Endothelial cell of umbilical vein (primary cell): ENCODE data around the gene ZC2HC1B. TPM values are rescaled to one million over a fixed set of nuclear protein-coding genes. Genes with fewer than 3 reads are reported as not detected.
"Not testable (repeated sequence)": the region's sequence is repeated elsewhere in the genome, so short reads cannot be mapped to it uniquely, and the experiment has no call there.

Experiments used
- BruUV-seq: library from RNA; stranded (reverse); fragments of 400-500 nt; replicated peaks from 2 replicates; lab custom pipeline; 2021; lab: Mats Ljungman, UMichigan
- CTCF ChIA-PET: fragments of 300-600, 350-600 bp; sonication (Branson Sonifier 250); formaldehyde crosslinking; loops from one replicate; lab custom pipeline; 2021; ENCODE audit warnings: antibody characterized with exemption, inconsistent platforms; lab: Charles Lee
- POLR2A ChIA-PET: fragments of 300-600, 350-600 bp; sonication (Branson Sonifier 250); formaldehyde crosslinking; loops from one replicate; lab custom pipeline; 2021; ENCODE audit warnings: antibody characterized with exemption, inconsistent platforms; lab: Charles Lee
- DNase-seq: peaks from one replicate; pipeline ENCODE4 v3.0.0-alpha.2; 2011; ENCODE audit warnings: low read depth, low spot score
- FAIRE-seq: peaks from 2 replicates; lab custom pipeline; 2011; peaks lifted over from hg19 to GRCh38; lab: Jason Lieb, UNC
- H2AFZ ChIP-seq: 2 replicates; pipeline ENCODE4 v1.6.0; 2012; ENCODE audit warnings: low read depth, low read length, control low read depth, inconsistent platforms
- H3K27ac ChIP-seq: 2 replicates; pipeline ENCODE4 v1.5.1; 2011; ENCODE audit warnings: low read depth, mild to moderate bottlenecking, control low read depth, low read length, moderate library complexity; ENCODE audit not compliant: insufficient read depth
- H3K27me3 ChIP-seq, 2 experiments: 2 replicates each; pipeline versions ENCODE4 v1.6.0 to v1.6.1; 2011; ENCODE audit warnings: low read length in 2 of 2, mixed read lengths in 1 of 2; ENCODE audit not compliant: control insufficient read depth in 2 of 2, insufficient read depth in 2 of 2
- H3K36me3 ChIP-seq, 2 experiments: 2 replicates in 1 of 2; 3 replicates in 1 of 2; pipeline ENCODE4 v1.5.1; 2011; ENCODE audit warnings: low read length in 2 of 2, mild to moderate bottlenecking in 1 of 2, moderate library complexity in 1 of 2; ENCODE audit not compliant: control insufficient read depth in 2 of 2, insufficient read depth in 2 of 2; ENCODE audit errors: extremely low read depth in 1 of 2
- H3K4me1 ChIP-seq: 3 replicates; pipeline ENCODE4 v1.5.1; 2011; ENCODE audit warnings: mild to moderate bottlenecking, low read length; ENCODE audit not compliant: control insufficient read depth, insufficient read depth; ENCODE audit errors: extremely low read depth
- H3K4me2 ChIP-seq: 2 replicates; pipeline ENCODE4 v1.6.1; 2011; ENCODE audit warnings: low read length, control low read depth, mixed read lengths; ENCODE audit not compliant: insufficient read depth
- H3K4me3 ChIP-seq, 3 experiments: fragments of 200-600 bp in 1 of 3; sonication (generic), shearing (Covaris generic) in 1 of 3; replicated peaks in 1 of 3; 2 replicates each; pipeline ENCODE4 v1.5.1; 2011 to 2016; ENCODE audit warnings: control low read depth in 3 of 3, low read length in 3 of 3, mild to moderate bottlenecking in 2 of 3, inconsistent platforms in 1 of 3, low read depth in 1 of 3, moderate library complexity in 1 of 3; ENCODE audit not compliant: insufficient read depth in 1 of 3
- H3K79me2 ChIP-seq: 2 replicates; pipeline ENCODE4 v1.6.0; 2012; ENCODE audit warnings: low read length, inconsistent platforms; ENCODE audit not compliant: control insufficient read depth, insufficient read depth
- H3K9ac ChIP-seq: replicated peaks from 2 replicates; pipeline ENCODE3; 2011; ENCODE audit warnings: low read length, control low read depth; ENCODE audit not compliant: insufficient read depth; ENCODE audit errors: extremely low read depth
- H3K9me1 ChIP-seq: replicated peaks from 3 replicates; pipeline ENCODE4 v1.6.0; 2011; ENCODE audit warnings: mild to moderate bottlenecking, low read length; ENCODE audit not compliant: control insufficient read depth, insufficient read depth; ENCODE audit errors: extremely low read depth
- H3K9me3 ChIP-seq: replicated peaks from 2 replicates; pipeline ENCODE4 v1.5.1; 2012; ENCODE audit warnings: low read length, inconsistent platforms; ENCODE audit not compliant: control insufficient read depth, insufficient read depth
- H4K20me1 ChIP-seq: replicated peaks from 2 replicates; pipeline ENCODE3; 2011; ENCODE audit warnings: mild to moderate bottlenecking, low read length; ENCODE audit not compliant: control insufficient read depth, insufficient read depth; ENCODE audit errors: extremely low read depth
- CTCF ChIP-seq, 2 donors: IDR thresholded peaks; 1 replicate in 1 of 2; 2 replicates in 1 of 2; pipeline ENCODE4 v1.5.1; 2011; ENCODE audit warnings: low read length in 2 of 2, mild to moderate bottlenecking in 2 of 2, moderate library complexity in 2 of 2, control low read depth in 1 of 2, inconsistent platforms in 1 of 2, low read depth in 1 of 2; ENCODE audit not compliant: insufficient read depth in 1 of 2; ENCODE audit errors: extremely low read depth in 1 of 2
- EZH2 ChIP-seq: IDR thresholded peaks from 2 replicates; pipeline ENCODE4 v1.6.1; 2012; ENCODE audit warnings: borderline replicate concordance, low read depth, mild to moderate bottlenecking, moderate library complexity, low read length, inconsistent platforms; ENCODE audit not compliant: severe bottlenecking
- FOS ChIP-seq: IDR thresholded peaks from 2 replicates; pipeline ENCODE4 v1.6.1; 2011; ENCODE audit warnings: mild to moderate bottlenecking, low read length, moderate library complexity, borderline replicate concordance; ENCODE audit not compliant: insufficient read depth
- GATA2 ChIP-seq: IDR thresholded peaks from 2 replicates; pipeline ENCODE4 v1.7.0; 2011; ENCODE audit warnings: low read depth, mild to moderate bottlenecking, moderate library complexity, mixed read lengths, low read length; ENCODE audit not compliant: insufficient read length, insufficient read depth
- JUN ChIP-seq: IDR thresholded peaks from 2 replicates; pipeline ENCODE4 v1.6.1; 2011; ENCODE audit warnings: borderline replicate concordance, low read depth; ENCODE audit not compliant: insufficient read length, insufficient read depth
- MAX ChIP-seq: IDR thresholded peaks from 2 replicates; pipeline ENCODE4 v1.6.1; 2011; ENCODE audit not compliant: insufficient read depth, insufficient read length
- MYC ChIP-seq: IDR thresholded peaks from one replicate; pipeline ENCODE4 v1.6.1; 2011; ENCODE audit warnings: mild to moderate bottlenecking, low read depth, low read length
- POLR2A ChIP-seq: IDR thresholded peaks from 2 replicates; pipeline ENCODE4 v1.6.1; 2012; ENCODE audit warnings: low read depth, mild to moderate bottlenecking, control low read depth, low read length
- POLR2AphosphoS5 ChIP-seq: IDR thresholded peaks from 2 replicates; pipeline ENCODE4 v1.6.1; 2012; ENCODE audit warnings: low read depth, mild to moderate bottlenecking, control low read depth, low read length, moderate library complexity; ENCODE audit not compliant: insufficient read depth
- dilution Hi-C: fragments of 300-500 bp; cut with MboI; formaldehyde crosslinking; loops from one replicate; pipeline ENCODE4 v1.15.0; 2019; ENCODE audit warnings: low sequenced_read_pairs; ENCODE audit not compliant: extremely low pct_ligation_motif_present
- intact Hi-C: fragments of 100-400 bp; cut with micrococcal nuclease; formaldehyde crosslinking; loops from one replicate; pipeline ENCODE4 v1.10.0; 2022
- polyA plus RNA-seq, 4 experiments: library from polyadenylated mRNA; depleted of rRNA in 3 of 4; stranded (reverse) in 3 of 4; unstranded in 1 of 4; fragments of >200 nt; gene quantifications; 2 replicates each; pipeline versions ENCODE4 v1.2.1 to v1.2.3, GENCODE V29; 2011 to 2012; ENCODE audit warnings: missing spikeins in 1 of 4
- total RNA-seq: library from RNA; stranded (reverse); gene quantifications from 2 replicates; pipeline ENCODE4 v1.2.3, GENCODE V29; 2021

ZC2HC1B gene
- total and polyA plus RNA-seq, 2 donors (not counting 3 experiments of a cell fraction or from before 2014, with no cell fraction given): not detected

GRCh38 chr6:143856762-143857161 is 7.5 kb upstream of the ZC2HC1B start:
- H3K27ac ChIP-seq, CTCF ChIA-PET, H3K9ac ChIP-seq, H3K4me1 ChIP-seq, dilution Hi-C loops, FAIRE-seq, H3K4me2 ChIP-seq, BruUV-seq, H3K9me1 ChIP-seq, POLR2A ChIA-PET, H4K20me1 ChIP-seq, intact Hi-C loops, H3K27me3 ChIP-seq, H3K79me2 ChIP-seq, H2AFZ ChIP-seq, DNase-seq, H3K9me3 ChIP-seq, H3K4me3 ChIP-seq: not testable (repeated sequence)
- H3K36me3 ChIP-seq: peaks cover 15 to 16% of the 10 kb centered on the region in 2 experiments

- BruUV-seq: no TSS peak
- intact Hi-C loops (no loop called here), dilution Hi-C loops (no loop called here)
- TF ChIP-seq JUN (no peak), EZH2 (no peak), POLR2AphosphoS5 (no peak), CTCF (IDR thresholded peaks at IDR 0.05; ENCODE audit: extremely low read depth in 1 of 2, insufficient read depth in 1 of 2, low read depth in 1 of 2, low read length in 2 of 2) (no peak), MAX (no peak), MYC (no peak), FOS (no peak), GATA2 (no peak), POLR2A (no peak)
- no peak for FAIRE-seq
- Histone ChIP-seq H3K4me1 (no peaks in the 10 kb centered on the region), H4K20me1 (no peaks in the 10 kb centered on the region), H3K79me2 (peaks cover 4% of the 10 kb centered on the region), H3K36me3 (peaks cover 16% of the 10 kb centered on the region in 2 experiments), H3K9me1 (no peaks in the 10 kb centered on the region), H3K27ac (no peak overlapping the region), H3K4me3 (no peak overlapping the region), H3K9me3 (no peaks in the 10 kb centered on the region), H3K27me3 (no peaks in the 10 kb centered on the region), H3K4me2 (no peak overlapping the region), H2AFZ (no peak overlapping the region), H3K9ac (no peak overlapping the region)
- ChIA-PET POLR2A (no interaction called here), CTCF (no interaction called here)
- DNase-seq: no peak
These were observed 6.6 kb upstream of the ZC2HC1B start for GRCh38 chr6:143857651-143858050.
